HepG2 (cell line): ENCODE results near the gene MARCHF9. TPM values are rescaled to one million over a fixed set of nuclear protein-coding genes. Genes with fewer than 3 reads are reported as not detected.

Source experiments
- AGO1 ChIP-seq: fragments of 200-400 bp; formaldehyde crosslinking; IDR thresholded peaks from 2 replicates; pipeline ENCODE4 v1.6.1; 2017; ENCODE audit warnings: mild to moderate bottlenecking, low read depth, low read length, moderate library complexity; ENCODE audit not compliant: poor library complexity, severe bottlenecking
- BRF2 ChIP-seq: sonication (generic); formaldehyde crosslinking; IDR thresholded peaks from 2 replicates; pipeline ENCODE4 v1.8.1; 2022; ENCODE audit warnings: mild to moderate bottlenecking, missing genetic modification reagents
- CEBPG ChIP-seq: IDR thresholded peaks from 2 replicates; pipeline ENCODE4 v1.6.1; 2016
- FOSL1 ChIP-seq: sonication (generic); formaldehyde crosslinking; IDR thresholded peaks from 2 replicates; pipeline ENCODE4 v1.9.0; 2021; ENCODE audit warnings: missing genetic modification reagents, borderline replicate concordance
- HHEX ChIP-seq: IDR thresholded peaks from 2 replicates; pipeline ENCODE4 v1.6.1; 2016; ENCODE audit warnings: control low read depth
- ISL2 ChIP-seq: sonication (generic); formaldehyde crosslinking; IDR thresholded peaks from 2 replicates; pipeline ENCODE4 v1.5.0; 2020; ENCODE audit warnings: missing genetic modification reagents
- MYC ChIP-seq: sonication (generic); formaldehyde crosslinking; IDR thresholded peaks from 2 replicates; pipeline ENCODE4 v1.9.0; 2021; ENCODE audit warnings: missing genetic modification reagents, borderline replicate concordance
- PATZ1 ChIP-seq: sonication (generic); formaldehyde crosslinking; IDR thresholded peaks from 2 replicates; pipeline ENCODE4 v1.4.0; 2020; ENCODE audit warnings: missing genetic modification reagents
- POGK ChIP-seq: sonication (generic); formaldehyde crosslinking; conservative IDR thresholded peaks from 2 replicates; pipeline ENCODE4 v1.8.0; 2022; ENCODE audit warnings: mild to moderate bottlenecking, moderate library complexity, missing genetic modification reagents
- RAD21 ChIP-seq: fragments of 450-650 bp; formaldehyde crosslinking; IDR thresholded peaks from 2 replicates; pipeline ENCODE4 v1.5.0; 2020; ENCODE audit warnings: mild to moderate bottlenecking
- SAP130 ChIP-seq: IDR thresholded peaks from 2 replicates; pipeline ENCODE4 v1.6.1; 2016; ENCODE audit warnings: low read depth
- SIN3A ChIP-seq: IDR thresholded peaks from 2 replicates; pipeline ENCODE4 v1.6.1; 2011; ENCODE audit warnings: low read depth, mild to moderate bottlenecking, control low read depth, low read length, borderline replicate concordance
- SOX13 ChIP-seq, 3 experiments: fragments of 450-650 bp in 1 of 3; sonication (generic) in 1 of 3; formaldehyde crosslinking in 1 of 3; IDR thresholded peaks in 2 of 3; conservative IDR thresholded peaks in 1 of 3; 2 replicates each; pipeline versions ENCODE4 v1.5.0 to v1.6.1; 2016 to 2020; ENCODE audit warnings: antibody characterized with exemption in 1 of 3, mild to moderate bottlenecking in 1 of 3, missing compliant biosample characterization in 1 of 3, missing genetic modification reagents in 1 of 3, moderate library complexity in 1 of 3
- ZNF264 ChIP-seq: sonication (generic); formaldehyde crosslinking; IDR thresholded peaks from 2 replicates; pipeline ENCODE4 v1.4.0; 2020; ENCODE audit warnings: missing genetic modification reagents
- polyA plus RNA-seq, 8 experiments: library from polyadenylated mRNA; depleted of rRNA in 3 of 8; stranded (reverse) in 7 of 8; unstranded in 1 of 8; fragments of >200 nt; fragmentation: Illumina TruSeq in 4 of 8; extraction: Trizol in 4 of 8; gene quantifications; 2 replicates each; pipeline versions ENCODE4 v1.2.1 to v1.2.3, GENCODE V29; 2011 to 2016; ENCODE audit warnings: low read depth in 4 of 8, missing spikeins in 1 of 8, mixed read lengths in 1 of 8; ENCODE audit not compliant: insufficient read depth in 1 of 8
- total RNA-seq, 5 experiments: library from RNA; depleted of rRNA; stranded (reverse); fragments of >200 nt; fragmentation: Illumina TruSeq; extraction: Trizol; gene quantifications; 2 replicates each; pipeline ENCODE4 v1.2.3, GENCODE V29; 2016; ENCODE audit warnings: low read depth in 1 of 5
- TF ChIP-seq, protein P1 (sequence below): sonication (generic); formaldehyde crosslinking; IDR thresholded peaks from 2 replicates; pipeline ENCODE4 v1.4.0; 2020; ENCODE audit warnings: missing genetic modification reagents, mild to moderate bottlenecking, borderline replicate concordance

Gene MARCHF9
- total and polyA plus RNA-seq, 2 of the 13 experiments (the other 11 are each of a cell fraction or from before 2014, with no cell fraction given), result 5.7 to 9.6 TPM

GRCh38 chr12:57765003-57765697 lies 10.2 kb downstream of the MARCHF9 start (continued):
- 0 out of 2 replicates have a peak, but pooled peaks have one; percentile 37 for TF ChIP-seq BRF2 (CRISPR knock-in tag)
- no peak for TF ChIP-seq ZNF264 (CRISPR knock-in tag)
- peak; percentile 52 for TF ChIP-seq SAP130
- TF ChIP-seq ISL2 (CRISPR knock-in tag), result peak; percentile 55; the same call in 1 of the 2 replicates
- TF ChIP-seq RAD21 (CRISPR knock-in tag), result peak; percentile 24; the same call in 1 of the 2 replicates
- TF ChIP-seq PATZ1 (CRISPR knock-in tag), result peak; percentile 45; the same call in 1 of the 2 replicates
- TF ChIP-seq HHEX (CRISPR knock-in tag), result no peak
- peak; percentile 85 for TF ChIP-seq AGO1
- no peak for TF ChIP-seq CEBPG
- peak; percentile 37; the same call in 1 of the 2 replicates for TF ChIP-seq MYC
- TF ChIP-seq FOSL1 (CRISPR knock-in tag), result no peak
- peak; percentile 65 for TF ChIP-seq POGK (CRISPR knock-in tag)
- TF ChIP-seq, protein P1, sequence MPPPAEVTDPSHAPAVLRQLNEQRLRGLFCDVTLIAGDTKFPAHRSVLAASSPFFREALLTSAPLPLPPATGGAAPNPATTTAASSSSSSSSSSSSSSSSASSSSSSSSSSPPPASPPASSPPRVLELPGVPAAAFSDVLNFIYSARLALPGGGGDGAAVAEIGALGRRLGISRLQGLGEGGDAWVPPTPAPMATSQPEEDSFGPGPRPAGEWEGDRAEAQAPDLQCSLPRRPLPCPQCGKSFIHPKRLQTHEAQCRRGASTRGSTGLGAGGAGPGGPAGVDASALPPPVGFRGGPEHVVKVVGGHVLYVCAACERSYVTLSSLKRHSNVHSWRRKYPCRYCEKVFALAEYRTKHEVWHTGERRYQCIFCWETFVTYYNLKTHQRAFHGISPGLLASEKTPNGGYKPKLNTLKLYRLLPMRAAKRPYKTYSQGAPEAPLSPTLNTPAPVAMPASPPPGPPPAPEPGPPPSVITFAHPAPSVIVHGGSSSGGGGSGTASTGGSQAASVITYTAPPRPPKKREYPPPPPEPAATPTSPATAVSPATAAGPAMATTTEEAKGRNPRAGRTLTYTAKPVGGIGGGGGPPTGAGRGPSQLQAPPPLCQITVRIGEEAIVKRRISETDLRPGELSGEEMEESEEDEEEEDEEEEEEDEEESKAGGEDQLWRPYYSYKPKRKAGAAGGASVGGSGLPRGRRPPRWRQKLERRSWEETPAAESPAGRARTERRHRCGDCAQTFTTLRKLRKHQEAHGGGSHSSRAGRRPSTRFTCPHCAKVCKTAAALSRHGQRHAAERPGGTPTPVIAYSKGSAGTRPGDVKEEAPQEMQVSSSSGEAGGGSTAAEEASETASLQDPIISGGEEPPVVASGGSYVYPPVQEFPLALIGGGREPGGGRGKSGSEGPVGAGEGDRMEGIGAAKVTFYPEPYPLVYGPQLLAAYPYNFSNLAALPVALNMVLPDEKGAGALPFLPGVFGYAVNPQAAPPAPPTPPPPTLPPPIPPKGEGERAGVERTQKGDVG (CRISPR knock-in tag), result no peak; the same call in 1 of the 2 replicates
- no peak for TF ChIP-seq SIN3A
- no peak for TF ChIP-seq SOX13 (IDR thresholded peaks at IDR 0.05)
- TF ChIP-seq SOX13 (CRISPR knock-in tag; conservative IDR thresholded peaks at IDR 0.05 in 1 of 2, IDR thresholded peaks at IDR 0.05 in 1 of 2), result no peak
